H1 (cell line): ENCODE measurements around the gene STK39. TPM values are rescaled to one million over a fixed set of nuclear protein-coding genes. Genes with fewer than 3 reads are reported as not detected.

Experiments used
- CTCF ChIA-PET: fragments of 300-600 bp; sonication (Branson Sonifier 250); formaldehyde crosslinking; loops from one replicate; lab custom pipeline; 2021; ENCODE audit not compliant: partially characterized antibody; lab: Charles Lee
- POLR2A ChIA-PET: fragments of 300-600 bp; sonication (Branson Sonifier 250); formaldehyde crosslinking; loops from one replicate; lab custom pipeline; 2021; ENCODE audit warnings: inconsistent platforms; ENCODE audit not compliant: partially characterized antibody; lab: Charles Lee
- DNase-seq, 2 experiments: peaks; one replicate each; pipeline versions ENCODE4 v3.0.0 to v3.0.0-alpha.2; 2010 to 2022; ENCODE audit warnings: low spot score in 2 of 2, low read depth in 1 of 2, mixed read lengths in 1 of 2
- FAIRE-seq: peaks from 2 replicates; lab custom pipeline; 2011; peaks lifted over from hg19 to GRCh38; lab: Jason Lieb, UNC
- H2AFZ ChIP-seq: 2 replicates; pipeline ENCODE4 v1.8.1; 2012; ENCODE audit warnings: low read length, inconsistent platforms
- H2AK5ac ChIP-seq: 2 replicates; pipeline ENCODE4 v1.6.1; 2013; ENCODE audit warnings: low read depth, low read length
- H2BK120ac ChIP-seq: replicated peaks from 2 replicates; pipeline ENCODE3; 2013; ENCODE audit warnings: low read depth, low read length, inconsistent platforms
- H2BK12ac ChIP-seq: 2 replicates; pipeline ENCODE4 v1.6.1; 2013; ENCODE audit warnings: low read depth, low read length
- H2BK15ac ChIP-seq: 2 replicates; pipeline ENCODE4 v1.6.1; 2013; ENCODE audit warnings: low read length
- H2BK20ac ChIP-seq: 2 replicates; pipeline ENCODE4 v1.6.1; 2013; ENCODE audit warnings: low read length
- H2BK5ac ChIP-seq: 2 replicates; pipeline ENCODE4 v1.6.1; 2013; ENCODE audit warnings: low read depth, low read length
- H3K14ac ChIP-seq: 2 replicates; pipeline ENCODE4 v1.6.1; 2013; ENCODE audit warnings: inconsistent platforms; ENCODE audit not compliant: insufficient read length
- H3K18ac ChIP-seq: 2 replicates; pipeline ENCODE4 v1.6.1; 2013; ENCODE audit warnings: low read length; ENCODE audit errors: extremely low read depth
- H3K23ac ChIP-seq: 2 replicates; pipeline ENCODE4 v1.6.1; 2013; ENCODE audit warnings: inconsistent platforms; ENCODE audit not compliant: insufficient read length
- H3K23me2 ChIP-seq: 2 replicates; pipeline ENCODE4 v1.6.1; 2013; ENCODE audit warnings: low read depth, low read length
- H3K27ac ChIP-seq: 2 replicates; pipeline ENCODE4 v1.6.1; 2011; ENCODE audit warnings: low read depth, low read length, inconsistent platforms
- H3K27me3 ChIP-seq, 4 experiments: replicated peaks in 1 of 4; 1 replicate in 1 of 4; 2 replicates in 3 of 4; pipeline versions ENCODE4 v1.6.1 to v1.8.1; 2011 to 2013; ENCODE audit warnings: low read length in 3 of 4, mild to moderate bottlenecking in 3 of 4, inconsistent platforms in 2 of 4, mixed read lengths in 2 of 4, moderate library complexity in 1 of 4; ENCODE audit not compliant: control insufficient read depth in 3 of 4, insufficient read depth in 3 of 4; ENCODE audit errors: extremely low read depth in 1 of 4
- H3K36me3 ChIP-seq, 4 experiments: 2 replicates each; pipeline versions ENCODE4 v1.6.1 to v1.8.1; 2011 to 2013; ENCODE audit warnings: mild to moderate bottlenecking in 4 of 4, low read length in 3 of 4, moderate library complexity in 2 of 4, control low read depth in 1 of 4, inconsistent platforms in 1 of 4; ENCODE audit not compliant: insufficient read depth in 4 of 4, control insufficient read depth in 2 of 4
- H3K4ac ChIP-seq: replicated peaks from 2 replicates; pipeline ENCODE3; 2013; ENCODE audit warnings: low read length, low read depth, mixed read lengths, inconsistent platforms; ENCODE audit not compliant: insufficient read length
- H3K4me1 ChIP-seq, 4 experiments: replicated peaks in 1 of 4; 1 replicate in 1 of 4; 2 replicates in 3 of 4; pipeline versions ENCODE4 v1.6.1 to v1.8.1; 2011 to 2013; ENCODE audit warnings: low read length in 3 of 4, inconsistent platforms in 2 of 4, mixed read lengths in 1 of 4; ENCODE audit not compliant: insufficient read depth in 4 of 4, control insufficient read depth in 3 of 4
- H3K4me2 ChIP-seq, 2 experiments: 2 replicates each; pipeline versions ENCODE4 v1.6.1 to v1.8.1; 2011 to 2013; ENCODE audit warnings: low read depth in 2 of 2, low read length in 2 of 2, control low read depth in 1 of 2, inconsistent platforms in 1 of 2, mild to moderate bottlenecking in 1 of 2; ENCODE audit not compliant: insufficient read depth in 1 of 2
- H3K4me3 ChIP-seq, 4 experiments: fragments of 200-600, 300-600 bp in 1 of 4; sonication (generic), shearing (Covaris generic), sonication (Bioruptor Twin) in 1 of 4; 2 replicates each; pipeline versions ENCODE4 v1.5.1 to v1.8.1; 2011 to 2016; ENCODE audit warnings: low read length in 4 of 4, low read depth in 3 of 4, control low read depth in 2 of 4, inconsistent platforms in 2 of 4, mild to moderate bottlenecking in 2 of 4, mixed read lengths in 1 of 4, moderate library complexity in 1 of 4; ENCODE audit not compliant: insufficient read depth in 2 of 4; ENCODE audit errors: extremely low read depth in 1 of 4
- H3K56ac ChIP-seq: replicated peaks from 2 replicates; pipeline ENCODE3; 2013; ENCODE audit warnings: low read depth, mild to moderate bottlenecking, mixed read lengths, low read length, inconsistent platforms; ENCODE audit not compliant: insufficient read length
- H3K79me1 ChIP-seq: 2 replicates; pipeline ENCODE4 v1.6.1; 2013; ENCODE audit warnings: low read depth, low read length, control low read depth
- H3K79me2 ChIP-seq, 2 experiments: 2 replicates each; pipeline versions ENCODE4 v1.6.1 to v1.8.1; 2012 to 2013; ENCODE audit warnings: low read length in 2 of 2, mild to moderate bottlenecking in 2 of 2, inconsistent platforms in 1 of 2; ENCODE audit not compliant: insufficient read depth in 2 of 2, control insufficient read depth in 1 of 2
- H3K9ac ChIP-seq, 4 experiments: replicated peaks in 1 of 4; 1 replicate in 1 of 4; 2 replicates in 3 of 4; pipeline versions ENCODE4 v1.6.1 to v1.8.1; 2011 to 2013; ENCODE audit warnings: low read depth in 3 of 4, low read length in 3 of 4, control low read depth in 2 of 4, mild to moderate bottlenecking in 2 of 4, moderate library complexity in 2 of 4, inconsistent platforms in 1 of 4; ENCODE audit errors: extremely low read depth in 1 of 4
- H3K9me3 ChIP-seq, 2 experiments: 2 replicates each; pipeline versions ENCODE4 v1.6.1 to v1.8.1; 2012 to 2013; ENCODE audit warnings: mild to moderate bottlenecking in 2 of 2, moderate library complexity in 2 of 2, control low read depth in 1 of 2, inconsistent platforms in 1 of 2, low read depth in 1 of 2, low read length in 1 of 2, mixed read lengths in 1 of 2; ENCODE audit not compliant: insufficient read depth in 2 of 2
- H4K20me1 ChIP-seq, 2 experiments: replicated peaks in 1 of 2; 2 replicates each; pipeline versions ENCODE3 to v1.8.1; 2011 to 2013; ENCODE audit warnings: inconsistent platforms in 2 of 2, low read length in 2 of 2, mild to moderate bottlenecking in 1 of 2; ENCODE audit not compliant: insufficient read depth in 2 of 2, control insufficient read depth in 1 of 2
- H4K5ac ChIP-seq: 2 replicates; pipeline ENCODE4 v1.6.1; 2013; ENCODE audit warnings: low read length, low read depth, mixed read lengths, inconsistent platforms; ENCODE audit not compliant: insufficient read length
- H4K8ac ChIP-seq: 2 replicates; pipeline ENCODE4 v1.8.0; 2013; ENCODE audit warnings: mild to moderate bottlenecking, moderate library complexity, low read length, inconsistent platforms; ENCODE audit not compliant: insufficient read depth; ENCODE audit errors: extremely low read depth
- H4K91ac ChIP-seq: replicated peaks from 2 replicates; pipeline ENCODE3; 2013; ENCODE audit warnings: low read length, mixed read lengths, inconsistent platforms; ENCODE audit not compliant: insufficient read length
- ASH2L ChIP-seq: fragments of 200-600, 300-600 bp; sonication (generic); IDR thresholded peaks from one replicate; pipeline ENCODE4 v1.7.1; 2017; ENCODE audit warnings: low read length
- CBX5 ChIP-seq: fragments of 300-800, 300-1000 bp; sonication (generic); IDR thresholded peaks from 2 replicates; pipeline ENCODE4 v1.7.1; 2016; ENCODE audit warnings: antibody characterized with exemption, low read length, low read depth
- E2F6 ChIP-seq: IDR thresholded peaks from 2 replicates; pipeline ENCODE4 v1.6.1; 2012; ENCODE audit warnings: inconsistent platforms
- EP300 ChIP-seq, 2 experiments: IDR thresholded peaks; 1 replicate in 1 of 2; 2 replicates in 1 of 2; pipeline ENCODE4 v1.6.1; 2011 to 2012; ENCODE audit warnings: low read depth in 2 of 2, low read length in 2 of 2, mild to moderate bottlenecking in 2 of 2, borderline replicate concordance in 1 of 2, inconsistent platforms in 1 of 2, moderate library complexity in 1 of 2
- NRF1 ChIP-seq: IDR thresholded peaks from 2 replicates; pipeline ENCODE4 v1.6.1; 2011; ENCODE audit warnings: mild to moderate bottlenecking, low read depth, low read length, improper control_type of control experiment
- RFX5 ChIP-seq: IDR thresholded peaks from 2 replicates; pipeline ENCODE4 v1.6.1; 2011; ENCODE audit warnings: low read depth, low read length, improper control_type of control experiment, borderline replicate concordance
- RNF2 ChIP-seq: fragments of 200-900, 300-1000 bp; sonication (generic); IDR thresholded peaks from 2 replicates; pipeline ENCODE4 v1.7.1; 2016; ENCODE audit warnings: borderline replicate concordance, low read depth, mild to moderate bottlenecking, antibody characterized with exemption, low read length; ENCODE audit not compliant: poor library complexity, severe bottlenecking; ENCODE audit errors: missing control alignments
- RXRA ChIP-seq: IDR thresholded peaks from 2 replicates; pipeline ENCODE4 v1.6.1; 2011; ENCODE audit warnings: low read depth, mild to moderate bottlenecking, low read length, moderate library complexity; ENCODE audit not compliant: insufficient read depth
- TAF1 ChIP-seq: IDR thresholded peaks from 2 replicates; pipeline ENCODE4 v1.6.1; 2011; ENCODE audit warnings: mild to moderate bottlenecking, low read depth, low read length
- YY1 ChIP-seq: IDR thresholded peaks from 2 replicates; pipeline ENCODE4 v1.6.1; 2011; ENCODE audit warnings: low read depth, mild to moderate bottlenecking, low read length
- WGBS, 2 experiments: shearing (Covaris generic) in 1 of 2; methylation state at CpG; one replicate each; pipeline versions ENCODE4 v1.1.6 to v1.1.7; 2013 to 2015; ENCODE audit warnings: low lambda C conversion rate in 2 of 2, mixed read lengths in 2 of 2, inconsistent platforms in 1 of 2, low coverage in 1 of 2, missing lambda C conversion rate in 1 of 2; ENCODE audit not compliant: insufficient replicate concordance in 2 of 2, insufficient coverage in 1 of 2, insufficient read length in 1 of 2; ENCODE audit errors: extremely low coverage in 1 of 2, missing lambda C conversion rate in 1 of 2; 5-methylcytosine and 5-hydroxymethylcytosine counted together
- polyA plus RNA-seq, 7 experiments: library from polyadenylated mRNA; depleted of rRNA in 3 of 7; stranded (reverse) in 5 of 7; unstranded in 2 of 7; fragments of >200 nt in 5 of 7; fragments of 200-250 nt in 2 of 7; gene quantifications; 1 replicate in 5 of 7; 2 replicates in 1 of 7; 4 replicates in 1 of 7; pipeline versions ENCODE4 v1.2.1 to v1.2.3, GENCODE V29; 2011 to 2013; ENCODE audit warnings: missing spikeins in 2 of 7, mixed read lengths in 2 of 7
- total RNA-seq: library from RNA; stranded (reverse); fragmentation: NEBNext Ultra II Directional; extraction: Animal tissue kit (Norgen Biotek cat#: 25700); gene quantifications from 2 replicates; pipeline ENCODE4 v1.2.1, GENCODE V29; 2021
- TF ChIP-seq, protein P1 (sequence below): IDR thresholded peaks from 2 replicates; pipeline ENCODE4 v1.6.1; 2012; ENCODE audit warnings: low read length, inconsistent platforms

STK39 gene
- total and polyA plus RNA-seq, 2 of the 8 experiments (the other 6 are each of a cell fraction or from before 2014, with no cell fraction given), result 13.7 to 23.8 TPM

DNA sequence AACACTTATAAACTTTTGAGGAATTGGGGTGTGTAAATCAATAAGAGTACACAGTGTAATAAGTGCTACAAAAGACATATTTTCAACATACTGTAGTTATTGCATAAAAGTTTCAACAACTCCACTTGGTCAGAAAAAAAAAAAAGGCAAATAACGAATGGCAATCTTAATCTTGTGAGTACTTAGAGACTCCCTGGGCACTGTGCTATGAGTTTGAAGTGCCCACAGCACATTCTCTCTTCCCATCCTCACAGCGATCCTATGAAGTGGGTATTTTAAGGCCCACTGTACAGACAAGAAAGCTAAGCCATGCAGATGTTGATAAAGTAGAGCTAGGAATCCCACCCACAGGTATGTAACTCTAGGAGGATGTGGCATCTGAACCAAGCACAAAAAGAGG is 112.3 kb downstream of the STK39 start:
- Histone ChIP-seq H3K56ac (no peak overlapping the region), H3K27ac (no peak overlapping the region), H3K27me3 (no peaks in the 10 kb centered on the region), H2AFZ (no peak overlapping the region), H3K23ac (no peak overlapping the region), H3K4ac (no peak overlapping the region), H2BK20ac (no peak overlapping the region), H3K4me1 (peaks cover 0 to 5% (median 3%) of the 10 kb centered on the region in 4 experiments; a peak in 4 of 7 replicates), H2BK5ac (no peak overlapping the region), H3K9me3 (no peaks in the 10 kb centered on the region), H3K36me3 (no peaks in the 10 kb centered on the region; a peak in 1 of 8 replicates), H4K20me1 (peaks cover 0 to 2% of the 10 kb centered on the region in 2 experiments), H2BK12ac (no peak overlapping the region), H3K9ac (no peak overlapping the region), H3K4me2 (no peak overlapping the region), H3K79me1 (no peaks in the 10 kb centered on the region), H2AK5ac (no peak overlapping the region), H3K23me2 (no peaks in the 10 kb centered on the region), H2BK120ac (no peak overlapping the region), H3K4me3 (no peak overlapping the region), H3K18ac (no peak overlapping the region), H4K91ac (no peak overlapping the region), H4K8ac (no peak overlapping the region), H2BK15ac (no peak overlapping the region), H3K79me2 (no peaks in the 10 kb centered on the region), H4K5ac (no peak overlapping the region), H3K14ac (no peak overlapping the region)
- DNase-seq (no peak), FAIRE-seq (no peak)
- WGBS, 2 experiments, result 74% methylated on average over 2 of the region's 2 CpGs; no CpG with 5 or more reads in 1 of the 2 experiments
- CTCF ChIA-PET, result interaction anchor here (0.6 to 1.3 kb wide), 15 partner anchors 9 to 605 kb away, joined by 3 to 6 read pairs (median 3); no protein-coding TSS in a partner anchor
- POLR2A ChIA-PET, result interaction anchor here (0.6 kb wide), 1 partner anchor 189 kb away, joined by 3 read pairs; no protein-coding TSS in a partner anchor
- TF ChIP-seq E2F6 (no peak), CBX5 (no peak), RFX5 (no peak), RXRA (no peak), YY1 (no peak), ASH2L (no peak), RNF2 (no peak), TAF1 (no peak), NRF1 (no peak), EP300 (IDR thresholded peaks at IDR 0.05; ENCODE audit: borderline replicate concordance in 1 of 2, low read depth in 2 of 2, low read length in 2 of 2) (no peak)
- TF ChIP-seq, protein P1, sequence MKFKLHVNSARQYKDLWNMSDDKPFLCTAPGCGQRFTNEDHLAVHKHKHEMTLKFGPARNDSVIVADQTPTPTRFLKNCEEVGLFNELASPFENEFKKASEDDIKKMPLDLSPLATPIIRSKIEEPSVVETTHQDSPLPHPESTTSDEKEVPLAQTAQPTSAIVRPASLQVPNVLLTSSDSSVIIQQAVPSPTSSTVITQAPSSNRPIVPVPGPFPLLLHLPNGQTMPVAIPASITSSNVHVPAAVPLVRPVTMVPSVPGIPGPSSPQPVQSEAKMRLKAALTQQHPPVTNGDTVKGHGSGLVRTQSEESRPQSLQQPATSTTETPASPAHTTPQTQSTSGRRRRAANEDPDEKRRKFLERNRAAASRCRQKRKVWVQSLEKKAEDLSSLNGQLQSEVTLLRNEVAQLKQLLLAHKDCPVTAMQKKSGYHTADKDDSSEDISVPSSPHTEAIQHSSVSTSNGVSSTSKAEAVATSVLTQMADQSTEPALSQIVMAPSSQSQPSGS, result no peak
